ENCODE measurements around the gene TM7SF2. TPM values are rescaled to one million over a fixed set of nuclear protein-coding genes. Genes with fewer than 3 reads are reported as not detected.

The TM7SF2 gene
- total RNA-seq, 1 experiment from 2014 or later, result 37.8 TPM

- no peak overlapping the region for H3K27ac ChIP-seq (ENCODE audit: low read depth, low read length, poor library complexity, severe bottlenecking)
- intact Hi-C loops (cut with micrococcal nuclease; ENCODE audit: unreplicated experiment), result no loop called here
- no peak for DNase-seq (ENCODE audit: low spot score)
- TF ChIP-seq CTCF (conservative IDR thresholded peaks at IDR 0.05; ENCODE audit: low read depth, low read length), result no peak
- no peak for TF ChIP-seq EZH2 (IDR thresholded peaks at IDR 0.05; ENCODE audit: borderline replicate concordance, low read depth, low read length, poor library complexity, severe bottlenecking)
- H3K27me3 ChIP-seq (replicated peaks; ENCODE audit: insufficient read depth, low read depth, low read length, poor library complexity), result no peaks in the 10 kb centered on the region
- no peak overlapping the region for H3K4me3 ChIP-seq (ENCODE audit: low read depth, low read length, poor library complexity, severe bottlenecking)
- POLR2A ChIA-PET (ENCODE audit: low non-redundant PET), result no interaction called here
- peaks cover 3% of the 10 kb centered on the region for H3K4me1 ChIP-seq (ENCODE audit: insufficient read depth, low read length, poor library complexity, severe bottlenecking)
- BruUV-seq (replicated peaks), result no TSS peak
- no peaks in the 10 kb centered on the region for H3K9me3 ChIP-seq (ENCODE audit: low read depth, low read length, poor library complexity, severe bottlenecking)
- CTCF ChIA-PET, result no interaction called here
- peaks cover 14% of the 10 kb centered on the region for H3K36me3 ChIP-seq (ENCODE audit: insufficient read depth, low read length, poor library complexity, severe bottlenecking)
Observed at GRCh38 chr11:65072631-65072966, 39.1 kb upstream of the TM7SF2 start.

GRCh38 chr11:65077451-65077850 lies 34.2 kb upstream of the TM7SF2 start:
- H3K27me3 ChIP-seq (replicated peaks; ENCODE audit: insufficient read depth, low read depth, low read length, poor library complexity), result no peaks in the 10 kb centered on the region
- peaks cover 55% of the 10 kb centered on the region for H3K36me3 ChIP-seq (ENCODE audit: insufficient read depth, low read length, poor library complexity, severe bottlenecking)
- CTCF ChIA-PET, result no interaction called here
- intact Hi-C loops (cut with micrococcal nuclease; ENCODE audit: unreplicated experiment), result no loop called here
- peaks cover 5% of the 10 kb centered on the region for H3K4me1 ChIP-seq (ENCODE audit: insufficient read depth, low read length, poor library complexity, severe bottlenecking)
- no peak overlapping the region for H3K4me3 ChIP-seq (ENCODE audit: low read depth, low read length, poor library complexity, severe bottlenecking)
- POLR2A ChIA-PET (ENCODE audit: low non-redundant PET), result no interaction called here
- no peaks in the 10 kb centered on the region for H3K9me3 ChIP-seq (ENCODE audit: low read depth, low read length, poor library complexity, severe bottlenecking)
- no TSS peak for BruUV-seq (replicated peaks)
- H3K27ac ChIP-seq (ENCODE audit: low read depth, low read length, poor library complexity, severe bottlenecking), result no peak overlapping the region
- TF ChIP-seq EZH2 (IDR thresholded peaks at IDR 0.05; ENCODE audit: borderline replicate concordance, low read depth, low read length, poor library complexity, severe bottlenecking) (no peak), CTCF (conservative IDR thresholded peaks at IDR 0.05; ENCODE audit: low read depth, low read length) (no peak)
- no peak for DNase-seq (ENCODE audit: low spot score)

DNA sequence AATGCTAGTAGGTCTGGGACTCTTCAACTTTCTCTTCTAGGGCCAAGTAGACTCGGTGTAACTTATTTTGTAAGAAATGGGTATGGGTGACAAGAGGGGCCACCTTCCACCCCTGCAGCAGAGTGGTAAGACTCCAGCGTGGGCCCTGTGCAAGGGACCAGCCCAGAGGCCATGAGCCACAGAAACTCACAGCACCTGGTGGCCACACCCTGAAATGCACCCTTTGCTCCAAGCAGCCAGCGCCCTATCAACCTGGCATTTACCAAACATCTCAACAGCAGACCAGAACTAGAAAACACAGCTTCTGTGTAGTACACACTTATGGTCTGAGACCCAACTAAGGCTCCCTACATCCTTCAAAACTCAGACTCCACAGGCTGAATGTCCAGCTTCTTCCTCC lies 33.5 kb upstream of the TM7SF2 start:
- CTCF ChIA-PET, result no interaction called here
- no peak overlapping the region for H3K27ac ChIP-seq (ENCODE audit: low read depth, low read length, poor library complexity, severe bottlenecking)
- intact Hi-C loops (cut with micrococcal nuclease; ENCODE audit: unreplicated experiment), result no loop called here
- POLR2A ChIA-PET (ENCODE audit: low non-redundant PET), result no interaction called here
- DNase-seq (ENCODE audit: low spot score), result peak; percentile 61
- H3K4me3 ChIP-seq (ENCODE audit: low read depth, low read length, poor library complexity, severe bottlenecking), result no peak overlapping the region
- BruUV-seq (replicated peaks), result no TSS peak
- TF ChIP-seq CTCF (conservative IDR thresholded peaks at IDR 0.05; ENCODE audit: low read depth, low read length) (peak; percentile 70), EZH2 (IDR thresholded peaks at IDR 0.05; ENCODE audit: borderline replicate concordance, low read depth, low read length, poor library complexity, severe bottlenecking) (no peak)
- no peaks in the 10 kb centered on the region for H3K9me3 ChIP-seq (ENCODE audit: low read depth, low read length, poor library complexity, severe bottlenecking)
- H3K36me3 ChIP-seq (ENCODE audit: insufficient read depth, low read length, poor library complexity, severe bottlenecking), result peaks cover 62% of the 10 kb centered on the region
- H3K4me1 ChIP-seq (ENCODE audit: insufficient read depth, low read length, poor library complexity, severe bottlenecking), result peaks cover 12% of the 10 kb centered on the region
- H3K27me3 ChIP-seq (replicated peaks; ENCODE audit: insufficient read depth, low read depth, low read length, poor library complexity), result no peaks in the 10 kb centered on the region
